Adrenal gland (tissue), 12 donors: ENCODE measurements around the gene RTN3. TPM values are rescaled to one million over a fixed set of nuclear protein-coding genes. Genes with fewer than 3 reads are reported as not detected.
A peak's percentile ranks its signal among the peaks of the same experiment; 100 is the strongest.

ENCODE experiments used
- DNase-seq, 7 donors: peaks; one replicate each; pipeline ENCODE4 v3.0.0-alpha.2; 2019 to 2020
- H3K27ac ChIP-seq, 5 donors: fragments of 200-600 bp; sonication (generic) in 4 of 5; 1 replicate in 3 of 5; 2 replicates in 2 of 5; pipeline versions ENCODE4 v1.5.1 to v1.8.0; 2016 to 2020; ENCODE audit warnings: mild to moderate bottlenecking in 1 of 5
- H3K27me3 ChIP-seq: fragments of 200-600 bp; 2 replicates; pipeline ENCODE4 v1.8.0; 2021
- H3K36me3 ChIP-seq, 2 donors: fragments of 200-600 bp; replicated peaks in 1 of 2; 1 replicate in 1 of 2; 2 replicates in 1 of 2; pipeline versions ENCODE4 v1.5.1 to v1.8.0; 2018 to 2022
- H3K4me1 ChIP-seq, 2 donors: fragments of 200-600 bp; replicated peaks in 1 of 2; 1 replicate in 1 of 2; 2 replicates in 1 of 2; pipeline versions ENCODE4 v1.5.1 to v1.8.0; 2018 to 2021
- H3K4me3 ChIP-seq, 4 donors: fragments of 200-600 bp; sonication (generic) in 3 of 4; one replicate each; pipeline ENCODE4 v1.5.1; 2016 to 2018
- H3K9me3 ChIP-seq, 3 donors: fragments of 200-600 bp; sonication (generic) in 1 of 3; replicated peaks in 1 of 3; 1 replicate in 2 of 3; 2 replicates in 1 of 3; pipeline versions ENCODE4 v1.5.1 to v1.8.0; 2016 to 2021
- POLR2A ChIP-seq, 2 donors: fragments of 450-650 bp; IDR thresholded peaks; one replicate each; pipeline ENCODE4 v1.6.1; 2017; ENCODE audit warnings: antibody characterized with exemption in 2 of 2, mild to moderate bottlenecking in 2 of 2, moderate library complexity in 1 of 2
- WGBS, 4 donors: extraction: QIAGEN DNeasy Blood & Tissue Kit in 2 of 4; methylation state at CpG; one replicate each; pipeline versions ENCODE4 v1.1.5 to v1.1.7; 2013 to 2017; 5-methylcytosine and 5-hydroxymethylcytosine counted together
- intact Hi-C, 2 donors: fragments of 100-400 bp; cut with DNase I; formaldehyde crosslinking; loops; one replicate each; pipeline versions ENCODE4 v1.14.1 to v1.15.0; 2022 to 2023
- polyA plus RNA-seq, 3 donors: library from polyadenylated mRNA; stranded (reverse); fragments of 200-250 nt in 2 of 3; fragments of 350-450 nt in 1 of 3; fragmentation: Illumina TruSeq in 1 of 3; extraction: RNeasy Lipid Tissue Mini Kit (QIAGEN cat#74804) in 1 of 3; gene quantifications; one replicate each; pipeline ENCODE4 v1.2.3, GENCODE V29; 2013 to 2014
- total RNA-seq, 9 donors: library from RNA; depleted of rRNA in 4 of 9; stranded (reverse); fragments of >200 nt in 4 of 9; fragments of 120-200 nt in 1 of 9; fragmentation: NEBNext Ultra II Directional in 1 of 9; extraction: Animal tissue kit (Norgen Biotek cat#: 25700) in 1 of 9; gene quantifications; one replicate each; pipeline versions ENCODE4 v1.1.0 to v1.2.4, GENCODE V29; 2013 to 2023
- TF ChIP-seq, protein P1 (sequence below), 6 experiments: fragments of 450-650 bp in 4 of 6; fragments of 200-600 bp in 2 of 6; sonication (generic) in 1 of 6; IDR thresholded peaks; 1 replicate in 5 of 6; 2 replicates in 1 of 6; pipeline versions ENCODE4 v1.5.1 to v1.8.0; 2016 to 2021; ENCODE audit warnings: antibody characterized with exemption in 6 of 6, mild to moderate bottlenecking in 2 of 6, moderate library complexity in 1 of 6
- donor health status: healthy with polysubstance abuse.
- donor health status: Bipolar disorder and iron deficiency.
- donor health status: DM: yes; HTN: yes; CAD: no.
- donor health status: DM: no; HTN: no; CAD: no.
- donor health status: DM: no; HTN: no; CAD: no.
- donor health status: DM: yes; HTN: yes; CAD: no.

The RTN3 gene
- total and polyA plus RNA-seq, 12 donors, result 42.5 to 174 (median 95.3) TPM

DNA sequence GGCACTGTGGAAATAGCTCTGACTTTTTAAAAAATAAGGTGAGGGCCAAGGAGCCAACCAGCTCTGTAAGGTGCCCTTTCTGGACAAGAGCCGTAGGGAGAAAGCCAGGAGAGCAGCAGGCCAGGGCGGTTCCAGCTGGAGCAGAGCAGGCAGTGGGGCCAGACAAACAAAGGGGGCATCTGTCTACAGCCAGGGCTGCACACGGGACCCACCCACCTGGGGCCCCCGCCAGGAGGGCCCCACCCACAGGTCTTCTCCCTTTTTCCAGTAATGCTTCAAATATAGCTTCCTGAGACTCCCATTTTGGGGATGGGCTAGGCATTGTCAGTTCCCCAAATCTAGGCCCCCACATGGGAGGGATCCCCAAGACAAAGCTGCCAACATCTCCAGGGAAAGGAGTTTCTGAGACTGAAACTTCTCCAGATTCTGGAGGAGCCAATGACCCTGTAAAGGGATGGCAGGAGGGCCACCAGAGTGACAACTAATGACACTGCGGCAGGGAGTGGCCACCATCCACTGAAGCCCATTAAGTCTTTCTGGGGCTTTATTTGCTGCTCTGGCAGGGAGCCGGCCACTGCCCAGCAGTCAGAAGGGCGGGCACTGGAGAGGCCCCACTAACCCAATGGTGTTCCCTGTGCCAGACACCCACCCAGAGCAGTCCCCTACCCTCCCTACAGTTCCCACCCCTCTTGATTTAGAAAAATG lies 85.4 kb downstream of the RTN3 start:
- Histone ChIP-seq H3K27me3 (no peaks in the 10 kb centered on the region), H3K4me3 (peak overlapping the region in 1 of 4 donors; percentile 97), H3K27ac (peak overlapping the region in 2 of 5 donors; percentile 1 to 80), H3K4me1 (peaks cover 34 to 50% of the 10 kb centered on the region in 2 donors), H3K9me3 (no peaks in the 10 kb centered on the region), H3K36me3 (no peaks in the 10 kb centered on the region)
- TF ChIP-seq, protein P1, sequence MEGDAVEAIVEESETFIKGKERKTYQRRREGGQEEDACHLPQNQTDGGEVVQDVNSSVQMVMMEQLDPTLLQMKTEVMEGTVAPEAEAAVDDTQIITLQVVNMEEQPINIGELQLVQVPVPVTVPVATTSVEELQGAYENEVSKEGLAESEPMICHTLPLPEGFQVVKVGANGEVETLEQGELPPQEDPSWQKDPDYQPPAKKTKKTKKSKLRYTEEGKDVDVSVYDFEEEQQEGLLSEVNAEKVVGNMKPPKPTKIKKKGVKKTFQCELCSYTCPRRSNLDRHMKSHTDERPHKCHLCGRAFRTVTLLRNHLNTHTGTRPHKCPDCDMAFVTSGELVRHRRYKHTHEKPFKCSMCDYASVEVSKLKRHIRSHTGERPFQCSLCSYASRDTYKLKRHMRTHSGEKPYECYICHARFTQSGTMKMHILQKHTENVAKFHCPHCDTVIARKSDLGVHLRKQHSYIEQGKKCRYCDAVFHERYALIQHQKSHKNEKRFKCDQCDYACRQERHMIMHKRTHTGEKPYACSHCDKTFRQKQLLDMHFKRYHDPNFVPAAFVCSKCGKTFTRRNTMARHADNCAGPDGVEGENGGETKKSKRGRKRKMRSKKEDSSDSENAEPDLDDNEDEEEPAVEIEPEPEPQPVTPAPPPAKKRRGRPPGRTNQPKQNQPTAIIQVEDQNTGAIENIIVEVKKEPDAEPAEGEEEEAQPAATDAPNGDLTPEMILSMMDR (IDR thresholded peaks at IDR 0.05), result no peak
- TF ChIP-seq POLR2A (IDR thresholded peaks at IDR 0.05), result no peak
- intact Hi-C loops, result loop anchor here (2.0 to 10.0 kb wide), 2 partner anchors 42 to 178 kb away; no protein-coding TSS in a partner anchor
- WGBS, 4 donors, result 67 to 90% (median 76%) methylated on average over 5 to 7 of the region's 7 CpGs
- no peak for DNase-seq

DNA sequence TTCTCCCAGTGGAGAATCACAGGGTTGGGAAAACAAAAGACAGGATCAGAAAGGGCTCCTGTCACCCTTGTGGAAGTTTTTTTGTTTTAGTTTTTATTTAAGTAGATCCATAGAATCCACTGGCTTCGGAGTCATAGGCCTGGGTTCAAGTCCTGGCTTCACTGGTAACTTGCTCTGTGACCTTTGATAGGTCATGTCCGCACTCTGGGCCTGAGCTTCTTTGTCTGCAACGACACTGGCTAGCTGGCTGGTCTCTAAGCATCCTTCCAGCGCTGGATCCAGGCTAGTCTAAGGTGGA lies 85.9 kb downstream of the RTN3 start:
- peaks cover 32 to 46% of the 10 kb centered on the region in 2 donors for H3K4me1 ChIP-seq
- no peaks in the 10 kb centered on the region for H3K27me3 ChIP-seq
- intact Hi-C loops, result loop anchor here (2.0 to 10.0 kb wide), 2 partner anchors 42 to 178 kb away; no protein-coding TSS in a partner anchor
- DNase-seq, result no peak
- WGBS, 4 donors, result 15 to 22% (median 20%) methylated on average over 4 of the region's 4 CpGs
- no peaks in the 10 kb centered on the region for H3K36me3 ChIP-seq
- no peak for TF ChIP-seq POLR2A (IDR thresholded peaks at IDR 0.05)
- TF ChIP-seq, protein P1 (IDR thresholded peaks at IDR 0.05), result no peak
- H3K27ac ChIP-seq, result peak overlapping the region in 2 of 5 donors; percentile 77 to 80
- no peaks in the 10 kb centered on the region for H3K9me3 ChIP-seq
- H3K4me3 ChIP-seq, result peak overlapping the region in 2 of 4 donors; percentile 62 to 97

DNA sequence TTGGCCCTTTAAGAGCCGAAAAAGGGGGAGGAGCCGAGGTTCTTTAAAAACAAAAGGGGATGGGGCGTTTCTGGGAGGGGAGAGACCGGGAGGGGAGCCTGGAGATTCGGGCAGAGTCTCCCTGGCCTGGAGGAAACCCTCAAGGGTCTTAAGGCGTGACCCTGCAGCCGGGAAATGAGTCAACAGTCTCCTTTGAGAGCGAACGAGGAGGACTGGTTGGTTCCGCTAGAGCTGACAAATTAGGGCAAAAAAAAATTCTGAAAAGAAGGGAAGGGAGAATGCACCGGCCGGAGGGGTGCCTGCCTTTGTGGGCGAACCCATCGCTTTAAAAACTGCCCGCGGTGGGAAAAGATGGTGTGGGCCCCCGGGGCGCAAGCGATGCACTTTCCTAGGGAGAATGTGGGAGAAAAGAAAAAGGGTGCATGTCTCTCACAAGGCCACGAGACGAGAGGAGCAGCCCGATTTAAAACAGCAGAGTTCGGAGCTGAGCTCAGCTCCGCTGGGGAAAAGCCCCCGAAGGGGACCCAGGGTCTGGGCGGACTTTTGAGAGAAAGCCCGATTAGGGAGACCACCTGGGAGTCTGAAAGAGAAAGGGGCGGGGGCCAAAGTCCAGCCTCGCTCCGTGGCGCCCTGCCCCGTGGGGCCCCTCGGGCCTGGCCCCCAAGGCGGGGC lies 86.4 kb downstream of the RTN3 start:
- 0 to 2% (median 1%) methylated on average over 27 to 34 of the region's 34 CpGs for WGBS, 4 donors
- no peaks in the 10 kb centered on the region for H3K27me3 ChIP-seq
- intact Hi-C loops, result loop anchor here (2.0 to 10.0 kb wide), 2 partner anchors 41 to 177 kb away; no protein-coding TSS in a partner anchor
- H3K36me3 ChIP-seq, result no peaks in the 10 kb centered on the region
- DNase-seq, result peak; percentile 55 to 80 (median 64)
- H3K4me1 ChIP-seq, result peaks cover 28 to 42% of the 10 kb centered on the region in 2 donors
- H3K4me3 ChIP-seq, result peak overlapping the region; percentile 56 to 97 (median 74)
- no peaks in the 10 kb centered on the region for H3K9me3 ChIP-seq
- H3K27ac ChIP-seq, result peak overlapping the region in 4 of 5 donors; percentile 8 to 80 (median 65)
- peak in 1 of 2 donors; percentile 31 for TF ChIP-seq POLR2A (IDR thresholded peaks at IDR 0.05)
- TF ChIP-seq, protein P1 (IDR thresholded peaks at IDR 0.05), result no peak
